RWPE1 (cell line): ENCODE results near the gene TMEM135.
"Not testable (repeated sequence)": the region's sequence is repeated elsewhere in the genome, so short reads cannot be mapped to it uniquely, and the experiment has no call there.

ENCODE experiments used
- CTCF ChIA-PET: fragments of 350-600 bp; sonication (Branson Sonifier 250); formaldehyde crosslinking; extraction: SDS; loops from one replicate; lab custom pipeline; 2021; lab: Yijun Ruan, JAX
- POLR2A ChIA-PET: fragments of 400-600 bp; formaldehyde crosslinking; extraction: SDS; loops from one replicate; lab custom pipeline; 2020; ENCODE audit warnings: antibody characterized with exemption; ENCODE audit not compliant: low non-redundant PET; lab: Yijun Ruan, JAX
- DNase-seq: peaks from one replicate; pipeline ENCODE4 v3.0.0; 2012; ENCODE audit warnings: low spot score
- H3K27ac ChIP-seq: fragments of 450-650 bp; 2 replicates; pipeline ENCODE4 v1.5.1; 2017
- TF ChIP-seq, protein P1 (sequence below): fragments of 450-650 bp; conservative IDR thresholded peaks from 2 replicates; pipeline ENCODE4 v1.5.1; 2017; ENCODE audit warnings: low read depth, mild to moderate bottlenecking

Gene TMEM135

GRCh38 chr11:87187930-87188329, 150.2 kb downstream of the TMEM135 start:
- TF ChIP-seq, protein P1, sequence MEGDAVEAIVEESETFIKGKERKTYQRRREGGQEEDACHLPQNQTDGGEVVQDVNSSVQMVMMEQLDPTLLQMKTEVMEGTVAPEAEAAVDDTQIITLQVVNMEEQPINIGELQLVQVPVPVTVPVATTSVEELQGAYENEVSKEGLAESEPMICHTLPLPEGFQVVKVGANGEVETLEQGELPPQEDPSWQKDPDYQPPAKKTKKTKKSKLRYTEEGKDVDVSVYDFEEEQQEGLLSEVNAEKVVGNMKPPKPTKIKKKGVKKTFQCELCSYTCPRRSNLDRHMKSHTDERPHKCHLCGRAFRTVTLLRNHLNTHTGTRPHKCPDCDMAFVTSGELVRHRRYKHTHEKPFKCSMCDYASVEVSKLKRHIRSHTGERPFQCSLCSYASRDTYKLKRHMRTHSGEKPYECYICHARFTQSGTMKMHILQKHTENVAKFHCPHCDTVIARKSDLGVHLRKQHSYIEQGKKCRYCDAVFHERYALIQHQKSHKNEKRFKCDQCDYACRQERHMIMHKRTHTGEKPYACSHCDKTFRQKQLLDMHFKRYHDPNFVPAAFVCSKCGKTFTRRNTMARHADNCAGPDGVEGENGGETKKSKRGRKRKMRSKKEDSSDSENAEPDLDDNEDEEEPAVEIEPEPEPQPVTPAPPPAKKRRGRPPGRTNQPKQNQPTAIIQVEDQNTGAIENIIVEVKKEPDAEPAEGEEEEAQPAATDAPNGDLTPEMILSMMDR = no peak
- ChIA-PET CTCF (no interaction called here), POLR2A (no interaction called here)
- no peak for DNase-seq
- H3K27ac ChIP-seq = no peak overlapping the region

GRCh38 chr11:87188396-87188795, 150.7 kb downstream of the TMEM135 start:
- CTCF ChIA-PET, H3K27ac ChIP-seq, DNase-seq, POLR2A ChIA-PET: not testable (repeated sequence)

GRCh38 chr11:87188921-87189320, 151.2 kb downstream of the TMEM135 start:
- H3K27ac ChIP-seq, CTCF ChIA-PET, DNase-seq, POLR2A ChIA-PET: not testable (repeated sequence)

DNA sequence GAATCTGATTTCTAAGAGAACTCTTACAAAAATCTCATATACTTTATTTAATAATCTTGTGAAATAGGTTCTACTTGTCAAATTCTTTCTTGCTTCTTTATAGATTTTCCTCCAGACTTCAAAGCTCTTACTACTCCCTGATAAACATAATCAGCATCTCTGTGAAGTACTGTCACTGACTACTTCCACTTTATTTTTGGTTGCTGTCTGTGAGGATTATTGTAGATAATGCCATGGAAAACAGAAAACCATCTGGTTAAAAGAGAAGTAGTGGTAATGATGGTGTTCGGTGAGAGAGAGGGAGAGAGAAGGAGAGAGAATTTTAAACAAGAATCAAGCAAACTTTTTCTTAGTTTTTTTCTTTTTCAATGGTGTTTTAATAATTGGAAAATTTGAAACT, 152.3 kb downstream of the TMEM135 start:
- CTCF ChIA-PET = no interaction called here
- no peak overlapping the region for H3K27ac ChIP-seq
- POLR2A ChIA-PET = no interaction called here
- no peak for DNase-seq
- TF ChIP-seq, protein P1 = no peak

DNA sequence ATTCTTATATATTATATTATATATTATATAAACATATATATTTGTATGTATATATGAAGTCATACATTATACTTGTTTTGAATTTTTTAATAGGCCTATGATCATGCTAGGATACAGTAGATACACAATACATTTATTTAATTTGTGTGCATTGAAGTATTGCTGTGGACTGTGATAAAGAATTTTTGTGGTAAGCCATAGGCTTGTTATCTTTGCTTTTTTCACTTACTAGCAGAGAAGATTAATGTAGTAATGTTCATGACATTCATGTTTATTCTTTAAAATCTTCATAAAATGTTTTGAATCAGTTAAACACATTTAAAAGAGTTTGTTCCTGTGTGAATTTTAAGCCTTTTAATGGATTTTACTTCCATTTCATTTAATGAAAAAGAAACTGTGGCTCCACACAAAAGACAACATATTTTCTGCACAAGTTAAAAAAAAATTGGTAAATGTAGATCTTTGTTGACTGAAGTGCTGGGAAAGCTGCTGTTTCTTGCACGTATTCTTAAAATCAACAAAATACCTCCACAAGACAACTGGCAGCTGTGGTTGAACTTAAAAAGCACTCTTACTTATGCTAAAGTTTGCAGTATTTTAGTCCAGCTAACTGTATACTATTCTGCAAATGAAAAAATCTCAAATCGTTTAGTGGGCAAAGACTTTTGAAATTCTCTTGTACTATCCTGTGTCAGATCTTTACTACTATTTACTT, 156.2 kb downstream of the TMEM135 start:
- TF ChIP-seq, protein P1 = no peak
- POLR2A ChIA-PET = no interaction called here
- DNase-seq = no peak
- CTCF ChIA-PET = no interaction called here
- no peak overlapping the region for H3K27ac ChIP-seq

- ChIA-PET POLR2A (no interaction called here), CTCF (no interaction called here)
- TF ChIP-seq, protein P1 = no peak
- DNase-seq = no peak
- no peak overlapping the region for H3K27ac ChIP-seq
These were observed 157.5 kb downstream of the TMEM135 start for GRCh38 chr11:87194985-87195820.

DNA sequence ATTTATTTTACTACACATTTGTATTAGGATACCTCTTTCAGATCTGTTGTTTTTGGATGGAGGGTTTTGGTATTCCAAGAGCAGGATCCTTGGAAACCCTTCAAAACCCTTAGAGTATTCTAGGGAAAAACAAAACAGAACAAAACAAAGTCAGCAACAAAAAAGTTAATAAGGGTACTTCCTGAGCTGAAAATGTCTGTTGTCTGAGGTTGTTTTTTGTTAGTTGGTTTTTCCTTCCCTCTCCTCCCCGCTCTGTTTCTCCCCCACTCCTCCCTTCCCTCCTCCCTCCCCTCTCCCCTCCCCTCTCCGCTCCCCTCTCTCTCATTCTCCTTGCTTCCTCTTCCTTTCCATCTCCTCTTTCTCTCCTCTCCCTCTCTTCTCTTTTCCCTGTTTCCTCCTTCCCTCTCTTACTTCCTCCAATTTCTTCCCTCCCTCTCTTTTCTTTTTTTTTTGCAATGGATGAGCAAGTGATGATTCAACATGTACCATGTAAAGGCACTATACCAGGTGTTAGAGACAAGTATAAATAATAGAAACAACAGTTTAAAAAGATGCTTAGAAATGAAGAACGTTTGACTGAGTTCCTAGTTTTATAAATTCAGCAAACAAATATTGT, 160.6 kb downstream of the TMEM135 start:
- CTCF ChIA-PET = no interaction called here
- DNase-seq = no peak
- H3K27ac ChIP-seq = no peak overlapping the region
- TF ChIP-seq, protein P1 = no peak
- POLR2A ChIA-PET = no interaction called here
